ENCODE data around the gene PPP1R3C. TPM values are rescaled to one million over a fixed set of nuclear protein-coding genes. Genes with fewer than 3 reads are reported as not detected.

The PPP1R3C gene
- total RNA-seq, 1 donor = 0.21 TPM

Other genes with a start within 250 kb of the PPP1R3C start
- gene HECTD2, start 222.7 kb downstream of the PPP1R3C start, total RNA-seq = 1.5 TPM
- 71.5 TPM for gene TNKS2, start 165.4 kb upstream of the PPP1R3C start, total RNA-seq